HepG2 (cell line): Measurements from ENCODE around the gene FIBP. TPM values are rescaled to one million over a fixed set of nuclear protein-coding genes. Genes with fewer than 3 reads are reported as not detected.

ENCODE experiments used
- DPF2 ChIP-seq: sonication (generic); formaldehyde crosslinking; IDR thresholded peaks from 2 replicates; pipeline ENCODE4 v1.4.0; 2020; ENCODE audit warnings: mild to moderate bottlenecking, low read depth, missing genetic modification reagents, borderline replicate concordance
- EP300 ChIP-seq, 3 experiments: sonication (generic) in 1 of 3; formaldehyde crosslinking in 1 of 3; IDR thresholded peaks; 2 replicates each; pipeline versions ENCODE4 v1.5.1 to v1.6.1; 2011 to 2020; ENCODE audit warnings: low read depth in 2 of 3, low read length in 2 of 3, borderline replicate concordance in 1 of 3, improper control_type of control experiment in 1 of 3, mild to moderate bottlenecking in 1 of 3, missing genetic modification reagents in 1 of 3, moderate library complexity in 1 of 3
- NAIF1 ChIP-seq: sonication (generic); formaldehyde crosslinking; IDR thresholded peaks from 2 replicates; pipeline ENCODE4 v1.5.0; 2020; ENCODE audit warnings: mild to moderate bottlenecking, missing genetic modification reagents, borderline replicate concordance
- NR1H2 ChIP-seq: sonication (generic); formaldehyde crosslinking; IDR thresholded peaks from 2 replicates; pipeline ENCODE4 v1.8.1; 2022; ENCODE audit warnings: low read depth, missing genetic modification reagents, borderline replicate concordance
- ZNF3 ChIP-seq: IDR thresholded peaks from 2 replicates; pipeline ENCODE4 v1.7.0; 2017; ENCODE audit warnings: inconsistent platforms
- polyA plus RNA-seq, 8 experiments: library from polyadenylated mRNA; depleted of rRNA in 3 of 8; stranded (reverse) in 7 of 8; unstranded in 1 of 8; fragments of >200 nt; fragmentation: Illumina TruSeq in 4 of 8; extraction: Trizol in 4 of 8; gene quantifications; 2 replicates each; pipeline versions ENCODE4 v1.2.1 to v1.2.3, GENCODE V29; 2011 to 2016; ENCODE audit warnings: low read depth in 4 of 8, missing spikeins in 1 of 8, mixed read lengths in 1 of 8; ENCODE audit not compliant: insufficient read depth in 1 of 8
- total RNA-seq, 5 experiments: library from RNA; depleted of rRNA; stranded (reverse); fragments of >200 nt; fragmentation: Illumina TruSeq; extraction: Trizol; gene quantifications; 2 replicates each; pipeline ENCODE4 v1.2.3, GENCODE V29; 2016; ENCODE audit warnings: low read depth in 1 of 5
- TF ChIP-seq, protein P1 (sequence below), 2 experiments: sonication (generic) in 1 of 2; formaldehyde crosslinking in 1 of 2; IDR thresholded peaks; 2 replicates each; pipeline versions ENCODE4 v1.6.1 to v1.9.0; 2014 to 2022; ENCODE audit warnings: antibody characterized with exemption in 1 of 2, borderline replicate concordance in 1 of 2, inconsistent platforms in 1 of 2, low read depth in 1 of 2, missing genetic modification reagents in 1 of 2
- TF ChIP-seq, protein P2 (sequence below): sonication (generic); formaldehyde crosslinking; IDR thresholded peaks from one replicate; pipeline ENCODE4 v1.5.1; 2020; ENCODE audit warnings: mild to moderate bottlenecking, missing genetic modification reagents; ENCODE audit errors: not compliant biosample characterization
- TF ChIP-seq, protein P3 (sequence below): sonication (generic); formaldehyde crosslinking; IDR thresholded peaks from 2 replicates; pipeline ENCODE4 v1.4.0; 2020; ENCODE audit warnings: missing genetic modification reagents

FIBP gene
- total and polyA plus RNA-seq, 2 of the 13 experiments (the other 11 are each of a cell fraction or from before 2014, with no cell fraction given): 42.9 to 62.1 TPM

DNA sequence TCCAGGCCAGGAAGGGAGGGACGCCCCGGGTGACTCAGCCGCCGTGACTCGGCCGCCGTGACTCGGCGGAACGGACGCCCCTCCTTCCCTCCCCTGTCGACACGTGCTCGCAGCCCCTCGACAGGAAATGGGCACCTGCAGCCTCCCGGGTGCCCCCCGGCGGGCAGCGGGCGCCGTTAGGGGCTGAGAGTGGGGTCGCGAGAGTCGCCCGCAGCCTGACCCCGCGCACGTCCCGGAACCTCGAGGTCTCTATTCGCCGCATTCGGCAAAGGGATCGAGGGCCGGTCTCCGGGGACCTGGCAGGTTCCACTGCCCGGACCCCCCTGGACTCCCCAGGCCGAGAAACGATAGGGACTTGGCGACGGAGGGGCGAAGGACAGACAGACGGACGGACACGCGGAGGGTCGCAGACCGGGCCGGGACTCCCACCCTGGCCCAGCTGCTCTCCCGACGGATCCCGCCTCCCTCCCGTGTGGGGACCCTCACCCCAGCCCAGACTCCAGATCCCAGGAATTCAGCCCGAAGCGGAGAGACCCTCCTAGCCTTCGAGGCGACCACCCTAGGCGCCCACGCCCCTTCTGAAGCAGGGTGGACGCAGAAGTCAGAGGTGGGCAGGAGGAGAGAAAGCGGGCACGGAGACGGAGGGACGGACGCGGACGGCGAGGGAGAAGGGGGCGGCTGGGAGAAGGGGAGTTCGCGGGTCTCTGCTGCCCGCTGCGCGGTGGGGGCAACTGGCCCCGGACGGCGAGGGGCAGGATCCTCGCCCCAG lies 11.3 kb upstream of the FIBP start (continued):
- TF ChIP-seq, protein P1, sequence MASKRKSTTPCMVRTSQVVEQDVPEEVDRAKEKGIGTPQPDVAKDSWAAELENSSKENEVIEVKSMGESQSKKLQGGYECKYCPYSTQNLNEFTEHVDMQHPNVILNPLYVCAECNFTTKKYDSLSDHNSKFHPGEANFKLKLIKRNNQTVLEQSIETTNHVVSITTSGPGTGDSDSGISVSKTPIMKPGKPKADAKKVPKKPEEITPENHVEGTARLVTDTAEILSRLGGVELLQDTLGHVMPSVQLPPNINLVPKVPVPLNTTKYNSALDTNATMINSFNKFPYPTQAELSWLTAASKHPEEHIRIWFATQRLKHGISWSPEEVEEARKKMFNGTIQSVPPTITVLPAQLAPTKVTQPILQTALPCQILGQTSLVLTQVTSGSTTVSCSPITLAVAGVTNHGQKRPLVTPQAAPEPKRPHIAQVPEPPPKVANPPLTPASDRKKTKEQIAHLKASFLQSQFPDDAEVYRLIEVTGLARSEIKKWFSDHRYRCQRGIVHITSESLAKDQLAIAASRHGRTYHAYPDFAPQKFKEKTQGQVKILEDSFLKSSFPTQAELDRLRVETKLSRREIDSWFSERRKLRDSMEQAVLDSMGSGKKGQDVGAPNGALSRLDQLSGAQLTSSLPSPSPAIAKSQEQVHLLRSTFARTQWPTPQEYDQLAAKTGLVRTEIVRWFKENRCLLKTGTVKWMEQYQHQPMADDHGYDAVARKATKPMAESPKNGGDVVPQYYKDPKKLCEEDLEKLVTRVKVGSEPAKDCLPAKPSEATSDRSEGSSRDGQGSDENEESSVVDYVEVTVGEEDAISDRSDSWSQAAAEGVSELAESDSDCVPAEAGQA (IDR thresholded peaks at IDR 0.05; ENCODE audit: low read depth): no peak
- TF ChIP-seq, protein P1 (CRISPR knock-in tag; IDR thresholded peaks at IDR 0.05; ENCODE audit: borderline replicate concordance): no peak
- TF ChIP-seq NAIF1 (CRISPR knock-in tag) (no peak), ZNF3 (CRISPR knock-in tag) (no peak), DPF2 (CRISPR knock-in tag) (no peak), NR1H2 (CRISPR knock-in tag) (no peak), EP300 (IDR thresholded peaks at IDR 0.05; ENCODE audit: low read depth in 2 of 2, low read length in 2 of 2) (no peak), EP300 (CRISPR knock-in tag; IDR thresholded peaks at IDR 0.05; ENCODE audit: borderline replicate concordance) (peak; percentile 41; the same call in 1 of the 2 replicates)
- TF ChIP-seq, protein P2, sequence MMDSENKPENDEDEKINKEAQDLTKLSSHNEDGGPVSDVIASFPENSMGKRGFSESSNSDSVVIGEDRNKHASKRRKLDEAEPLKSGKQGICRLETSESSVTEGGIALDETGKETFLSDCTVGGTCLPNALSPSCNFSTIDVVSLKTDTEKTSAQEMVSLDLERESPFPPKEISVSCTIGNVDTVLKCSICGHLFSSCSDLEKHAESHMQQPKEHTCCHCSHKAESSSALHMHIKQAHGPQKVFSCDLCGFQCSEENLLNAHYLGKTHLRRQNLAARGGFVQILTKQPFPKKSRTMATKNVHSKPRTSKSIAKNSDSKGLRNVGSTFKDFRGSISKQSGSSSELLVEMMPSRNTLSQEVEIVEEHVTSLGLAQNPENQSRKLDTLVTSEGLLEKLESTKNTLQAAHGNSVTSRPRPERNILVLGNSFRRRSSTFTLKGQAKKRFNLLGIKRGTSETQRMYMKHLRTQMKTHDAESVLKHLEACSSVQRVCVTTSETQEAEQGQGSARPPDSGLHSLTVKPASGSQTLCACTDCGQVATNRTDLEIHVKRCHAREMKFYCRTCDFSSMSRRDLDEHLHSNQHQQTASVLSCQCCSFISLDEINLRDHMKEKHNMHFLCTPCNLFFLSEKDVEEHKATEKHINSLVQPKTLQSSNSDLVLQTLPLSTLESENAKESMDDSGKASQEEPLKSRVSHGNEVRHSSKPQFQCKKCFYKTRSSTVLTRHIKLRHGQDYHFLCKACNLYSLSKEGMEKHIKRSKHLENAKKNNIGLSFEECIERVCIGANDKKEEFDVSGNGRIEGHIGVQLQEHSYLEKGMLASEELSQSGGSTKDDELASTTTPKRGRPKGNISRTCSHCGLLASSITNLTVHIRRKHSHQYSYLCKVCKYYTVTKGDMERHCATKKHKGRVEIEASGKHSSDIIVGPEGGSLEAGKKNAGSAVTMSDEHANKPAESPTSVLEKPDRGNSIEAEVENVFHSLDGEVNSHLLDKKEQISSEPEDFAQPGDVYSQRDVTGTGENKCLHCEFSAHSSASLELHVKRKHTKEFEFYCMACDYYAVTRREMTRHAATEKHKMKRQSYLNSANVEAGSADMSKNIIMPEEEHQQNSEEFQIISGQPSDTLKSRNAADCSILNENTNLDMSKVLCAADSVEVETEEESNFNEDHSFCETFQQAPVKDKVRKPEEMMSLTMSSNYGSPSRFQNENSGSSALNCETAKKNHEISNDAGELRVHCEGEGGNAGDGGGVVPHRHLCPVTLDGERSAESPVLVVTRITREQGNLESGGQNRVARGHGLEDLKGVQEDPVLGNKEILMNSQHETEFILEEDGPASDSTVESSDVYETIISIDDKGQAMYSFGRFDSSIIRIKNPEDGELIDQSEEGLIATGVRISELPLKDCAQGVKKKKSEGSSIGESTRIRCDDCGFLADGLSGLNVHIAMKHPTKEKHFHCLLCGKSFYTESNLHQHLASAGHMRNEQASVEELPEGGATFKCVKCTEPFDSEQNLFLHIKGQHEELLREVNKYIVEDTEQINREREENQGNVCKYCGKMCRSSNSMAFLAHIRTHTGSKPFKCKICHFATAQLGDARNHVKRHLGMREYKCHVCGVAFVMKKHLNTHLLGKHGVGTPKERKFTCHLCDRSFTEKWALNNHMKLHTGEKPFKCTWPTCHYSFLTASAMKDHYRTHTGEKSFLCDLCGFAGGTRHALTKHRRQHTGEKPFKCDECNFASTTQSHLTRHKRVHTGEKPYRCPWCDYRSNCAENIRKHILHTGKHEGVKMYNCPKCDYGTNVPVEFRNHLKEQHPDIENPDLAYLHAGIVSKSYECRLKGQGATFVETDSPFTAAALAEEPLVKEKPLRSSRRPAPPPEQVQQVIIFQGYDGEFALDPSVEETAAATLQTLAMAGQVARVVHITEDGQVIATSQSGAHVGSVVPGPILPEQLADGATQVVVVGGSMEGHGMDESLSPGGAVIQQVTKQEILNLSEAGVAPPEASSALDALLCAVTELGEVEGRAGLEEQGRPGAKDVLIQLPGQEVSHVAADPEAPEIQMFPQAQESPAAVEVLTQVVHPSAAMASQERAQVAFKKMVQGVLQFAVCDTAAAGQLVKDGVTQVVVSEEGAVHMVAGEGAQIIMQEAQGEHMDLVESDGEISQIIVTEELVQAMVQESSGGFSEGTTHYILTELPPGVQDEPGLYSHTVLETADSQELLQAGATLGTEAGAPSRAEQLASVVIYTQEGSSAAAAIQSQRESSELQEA: peak; percentile 59
- TF ChIP-seq, protein P3, sequence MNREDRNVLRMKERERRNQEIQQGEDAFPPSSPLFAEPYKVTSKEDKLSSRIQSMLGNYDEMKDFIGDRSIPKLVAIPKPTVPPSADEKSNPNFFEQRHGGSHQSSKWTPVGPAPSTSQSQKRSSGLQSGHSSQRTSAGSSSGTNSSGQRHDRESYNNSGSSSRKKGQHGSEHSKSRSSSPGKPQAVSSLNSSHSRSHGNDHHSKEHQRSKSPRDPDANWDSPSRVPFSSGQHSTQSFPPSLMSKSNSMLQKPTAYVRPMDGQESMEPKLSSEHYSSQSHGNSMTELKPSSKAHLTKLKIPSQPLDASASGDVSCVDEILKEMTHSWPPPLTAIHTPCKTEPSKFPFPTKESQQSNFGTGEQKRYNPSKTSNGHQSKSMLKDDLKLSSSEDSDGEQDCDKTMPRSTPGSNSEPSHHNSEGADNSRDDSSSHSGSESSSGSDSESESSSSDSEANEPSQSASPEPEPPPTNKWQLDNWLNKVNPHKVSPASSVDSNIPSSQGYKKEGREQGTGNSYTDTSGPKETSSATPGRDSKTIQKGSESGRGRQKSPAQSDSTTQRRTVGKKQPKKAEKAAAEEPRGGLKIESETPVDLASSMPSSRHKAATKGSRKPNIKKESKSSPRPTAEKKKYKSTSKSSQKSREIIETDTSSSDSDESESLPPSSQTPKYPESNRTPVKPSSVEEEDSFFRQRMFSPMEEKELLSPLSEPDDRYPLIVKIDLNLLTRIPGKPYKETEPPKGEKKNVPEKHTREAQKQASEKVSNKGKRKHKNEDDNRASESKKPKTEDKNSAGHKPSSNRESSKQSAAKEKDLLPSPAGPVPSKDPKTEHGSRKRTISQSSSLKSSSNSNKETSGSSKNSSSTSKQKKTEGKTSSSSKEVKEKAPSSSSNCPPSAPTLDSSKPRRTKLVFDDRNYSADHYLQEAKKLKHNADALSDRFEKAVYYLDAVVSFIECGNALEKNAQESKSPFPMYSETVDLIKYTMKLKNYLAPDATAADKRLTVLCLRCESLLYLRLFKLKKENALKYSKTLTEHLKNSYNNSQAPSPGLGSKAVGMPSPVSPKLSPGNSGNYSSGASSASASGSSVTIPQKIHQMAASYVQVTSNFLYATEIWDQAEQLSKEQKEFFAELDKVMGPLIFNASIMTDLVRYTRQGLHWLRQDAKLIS (CRISPR knock-in tag): no peak; the same call in 1 of the 2 replicates
